ENCODE data around the gene MYH10.

MYH10 gene

GRCh38 chr17:8469964-8470363, 160.6 kb downstream of the MYH10 start:
- DNase-seq: no peak

- DNase-seq: no peak
Observed at GRCh38 chr17:8468980-8469379, 161.5 kb downstream of the MYH10 start.

- no peak for DNase-seq
Observed at GRCh38 chr17:8468127-8468526, 162.4 kb downstream of the MYH10 start.

- DNase-seq: no peak
Observed at GRCh38 chr17:8467527-8467926, 163.0 kb downstream of the MYH10 start.

GRCh38 chr17:8466873-8467272, 163.7 kb downstream of the MYH10 start:
- no peak for DNase-seq

GRCh38 chr17:8466456-8466855, 164.1 kb downstream of the MYH10 start:
- no peak for DNase-seq

DNA sequence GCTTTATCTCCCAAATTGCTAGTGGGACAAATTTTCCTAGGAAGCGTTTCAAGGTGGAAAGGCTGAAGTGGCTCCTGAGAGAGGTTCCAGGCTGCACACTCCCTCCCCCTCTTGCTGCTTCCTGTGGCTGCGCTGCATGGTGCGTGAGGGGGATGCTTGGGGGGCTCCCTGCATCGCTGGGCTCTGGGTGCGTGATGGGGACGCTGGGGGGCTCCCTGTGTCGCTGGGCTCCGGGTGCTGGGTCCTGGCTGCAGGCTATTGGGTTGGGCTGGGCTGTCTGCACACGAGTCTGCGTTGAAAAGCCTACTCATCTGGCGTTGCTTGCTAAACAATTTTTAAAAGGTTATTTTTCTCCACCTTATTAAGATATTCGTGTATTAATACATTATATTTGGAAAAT, 164.8 kb downstream of the MYH10 start:
- no peak for DNase-seq

DNA sequence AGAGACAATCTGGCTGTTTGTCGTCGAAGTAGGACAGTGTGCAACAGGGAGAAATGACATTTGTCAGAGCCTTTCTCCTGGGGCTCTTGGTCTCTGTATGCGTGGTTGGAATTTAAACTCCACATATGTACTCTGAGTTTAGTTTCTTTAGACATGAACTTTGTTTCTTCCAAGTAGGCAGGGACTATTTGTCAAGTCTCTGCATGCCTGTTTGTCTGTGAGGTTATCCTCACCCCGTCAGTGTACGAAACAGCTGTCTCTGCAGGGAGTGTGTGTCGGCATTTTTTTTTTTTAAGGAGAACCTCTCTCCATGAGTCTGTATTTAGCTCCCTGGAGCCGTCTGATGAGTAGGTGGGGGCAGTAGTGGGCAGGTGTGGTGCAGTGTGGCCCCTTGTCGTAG, 165.2 kb downstream of the MYH10 start:
- DNase-seq: no peak

- no peak for DNase-seq
Observed at GRCh38 chr17:8464941-8465340, 165.6 kb downstream of the MYH10 start.

- DNase-seq: no peak
Observed at GRCh38 chr17:8463099-8463498, 167.4 kb downstream of the MYH10 start.

DNA sequence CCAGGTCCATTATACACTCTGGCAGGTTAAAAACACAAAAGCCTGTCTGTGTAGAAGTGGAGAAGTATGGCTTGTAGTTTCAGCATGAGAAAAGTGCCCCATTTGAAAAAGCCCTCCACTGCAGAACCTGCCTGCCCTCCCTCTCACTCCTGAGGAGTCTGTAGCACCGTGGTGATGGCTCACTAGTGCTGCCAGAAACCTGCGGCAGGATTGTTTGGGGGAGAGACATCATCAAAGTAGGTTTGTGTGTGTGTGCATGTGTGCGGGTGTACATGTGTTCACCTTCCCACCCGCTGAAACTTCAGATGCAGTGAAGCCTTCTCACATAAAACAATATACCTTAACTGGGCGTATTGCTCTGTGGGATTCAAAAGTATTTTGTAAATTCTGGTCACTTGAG, 168.0 kb downstream of the MYH10 start:
- no peak for DNase-seq

- no peak for DNase-seq
Observed at GRCh38 chr17:8459831-8460230, 170.7 kb downstream of the MYH10 start.

- DNase-seq: no peak
Observed at GRCh38 chr17:8459107-8459506, 171.4 kb downstream of the MYH10 start.

DNA sequence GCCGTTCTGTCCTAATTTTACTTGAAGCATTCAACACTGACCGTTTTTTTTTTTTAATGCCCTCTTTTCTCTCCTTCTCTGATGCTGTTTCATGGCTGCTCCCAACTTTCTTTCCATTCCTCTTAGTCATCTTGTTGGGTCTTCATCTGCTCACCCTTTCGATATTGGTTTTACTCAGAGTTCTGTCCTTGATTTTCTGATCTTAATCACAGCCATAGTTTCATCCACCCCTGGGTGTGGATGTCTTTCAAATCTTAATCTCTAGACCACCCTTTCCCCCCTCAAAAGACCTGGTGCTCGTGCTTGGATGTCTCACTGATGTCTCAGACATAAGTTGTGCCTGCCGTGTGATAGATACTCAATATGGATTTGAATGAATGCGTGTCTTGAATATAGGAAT, 172.4 kb downstream of the MYH10 start:
- DNase-seq: no peak

DNA sequence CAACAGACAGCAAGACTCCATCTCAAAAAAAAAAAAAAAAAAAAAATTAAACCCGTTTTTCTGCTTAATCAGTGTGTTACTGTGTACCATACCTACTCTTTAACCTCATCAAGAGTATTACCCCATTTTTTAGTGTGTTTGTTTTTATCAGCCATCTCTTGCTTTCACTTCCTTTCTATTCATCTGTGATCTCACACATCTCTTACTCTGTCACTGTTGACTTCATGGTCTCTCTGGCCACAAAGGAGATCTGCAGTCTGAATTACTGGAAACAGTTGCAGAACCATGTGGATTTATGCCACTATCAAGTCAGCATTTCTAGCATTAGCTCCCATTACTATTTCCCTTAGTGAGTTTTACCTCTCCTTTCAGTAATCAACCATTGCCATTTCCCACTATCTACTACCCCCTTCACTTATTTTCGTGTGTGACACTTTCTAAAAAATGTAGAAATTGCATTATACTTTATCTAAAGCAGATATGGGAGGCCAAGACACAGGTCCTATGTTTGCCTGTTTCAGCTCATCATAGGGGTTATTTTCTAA, 174.8 kb downstream of the MYH10 start:
- no peak for DNase-seq

DNA sequence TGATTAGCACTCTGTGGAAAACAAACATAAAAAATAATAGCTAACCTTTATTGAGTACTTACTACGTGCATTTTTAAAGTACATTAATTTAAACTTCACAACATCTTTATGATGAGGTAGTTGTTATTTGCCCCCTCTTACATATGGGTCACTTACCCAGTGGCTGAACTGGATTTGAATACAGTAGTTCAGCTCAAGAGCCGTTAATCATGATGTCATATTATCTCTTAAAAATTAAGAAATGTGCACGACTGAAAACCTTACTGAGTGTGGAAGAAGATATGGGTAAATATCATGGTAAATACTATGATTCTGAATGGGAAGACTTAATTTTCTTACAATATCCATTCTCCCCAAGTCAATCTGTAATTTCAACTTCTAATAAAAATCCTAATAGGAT, 177.2 kb downstream of the MYH10 start:
- no peak for DNase-seq

- DNase-seq: no peak
Observed at GRCh38 chr17:8451933-8452614, 178.5 kb downstream of the MYH10 start.

DNA sequence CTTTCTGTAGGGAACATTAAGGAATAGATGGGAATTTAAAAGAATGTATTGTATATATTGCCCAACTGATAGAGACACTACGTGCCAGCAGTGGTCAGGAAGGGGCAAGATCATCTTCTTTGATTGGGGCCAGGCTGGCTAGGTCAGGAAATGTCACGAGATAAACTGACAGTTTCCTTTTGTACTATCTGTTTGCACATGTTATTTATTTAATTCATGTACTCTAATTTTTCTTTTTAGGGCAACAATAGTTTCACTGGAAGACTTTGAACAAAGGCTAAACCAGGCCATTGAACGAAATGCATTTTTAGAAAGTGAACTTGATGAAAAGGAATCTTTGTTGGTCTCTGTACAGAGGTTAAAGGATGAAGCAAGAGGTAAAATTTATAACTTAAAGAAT, 182.2 kb downstream of the MYH10 start:
- no peak for DNase-seq

DNA sequence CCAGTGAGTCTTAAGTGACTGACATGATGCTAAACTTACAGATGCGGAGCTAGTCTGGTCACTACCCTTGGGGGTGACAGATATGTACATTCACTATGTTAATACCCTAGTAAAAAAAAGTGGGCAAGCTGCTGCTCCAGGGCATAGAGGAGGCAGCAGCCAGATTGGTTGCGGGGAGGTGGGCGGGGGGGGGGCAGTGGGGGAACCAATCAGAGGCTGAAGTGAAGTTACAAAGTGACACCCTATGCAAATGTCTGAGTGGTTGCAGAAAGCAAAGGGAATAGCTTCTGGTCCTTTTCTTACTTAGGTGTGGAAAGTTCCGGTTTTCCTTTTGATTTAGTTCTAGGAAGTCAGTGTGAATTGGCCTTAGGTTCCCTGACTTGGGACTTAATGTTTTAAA, 182.7 kb downstream of the MYH10 start:
- DNase-seq: no peak

DNA sequence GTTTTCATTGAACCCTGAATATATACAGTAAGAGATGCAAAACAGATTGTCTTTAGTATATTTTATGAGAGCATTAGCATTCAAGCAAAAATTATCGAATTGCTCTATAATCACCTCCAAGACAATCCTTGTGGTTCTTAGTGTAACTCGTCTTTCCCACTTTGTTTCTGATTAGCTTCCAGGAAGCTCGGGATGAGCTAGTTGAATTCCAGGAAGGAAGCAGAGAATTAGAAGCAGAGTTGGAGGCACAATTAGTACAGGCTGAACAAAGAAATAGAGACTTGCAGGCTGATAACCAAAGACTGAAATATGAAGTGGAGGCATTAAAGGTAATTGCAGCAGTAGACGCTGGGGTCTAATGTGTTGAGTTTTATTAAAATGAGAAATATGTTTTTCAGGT, 185.0 kb downstream of the MYH10 start:
- no peak for DNase-seq

GRCh38 chr17:8444494-8444893, 186.0 kb downstream of the MYH10 start:
- DNase-seq: no peak

DNA sequence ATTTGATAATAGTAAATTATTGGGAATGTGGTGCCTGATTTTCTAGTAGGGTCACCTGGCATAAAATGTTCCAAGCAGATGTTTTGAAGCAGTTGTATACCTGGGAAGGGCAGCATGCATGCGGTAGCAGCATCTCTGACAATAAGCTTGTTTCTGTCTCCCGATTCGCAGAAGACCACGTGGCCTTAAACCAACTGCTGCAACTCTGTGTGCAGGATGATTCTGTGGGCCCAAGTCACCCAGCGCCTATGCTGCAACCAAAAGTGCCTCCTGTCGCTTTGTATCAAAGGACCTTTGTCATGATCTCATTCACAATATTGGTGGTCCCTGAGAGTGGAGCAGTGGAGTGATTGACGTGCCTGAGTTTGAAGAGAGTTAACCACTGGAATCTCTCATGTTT, 186.8 kb downstream of the MYH10 start:
- no peak for DNase-seq

GRCh38 chr17:8442310-8442709, 188.2 kb downstream of the MYH10 start:
- DNase-seq: no peak

GRCh38 chr17:8441690-8442089, 188.8 kb downstream of the MYH10 start:
- DNase-seq: no peak

GRCh38 chr17:8439681-8440080, 190.8 kb downstream of the MYH10 start:
- DNase-seq: no peak

All from activated CD8-positive, alpha-beta memory T cell treated with anti-CD3 and anti-CD28 coated beads for 24 hours (primary cell).